Trophoblast cell (in vitro differentiated cells and primary cell): ENCODE data around the gene FBXW11.
"Not testable (repeated sequence)": the region's sequence is repeated elsewhere in the genome, so short reads cannot be mapped to it uniquely, and the experiment has no call there.

Source experiments
- DNase-seq, 2 donors: peaks; one replicate each; pipeline ENCODE4 v3.0.0-alpha.2; 2016
- H2AFZ ChIP-seq: 2 replicates; pipeline ENCODE4 v1.6.1; 2013; ENCODE audit warnings: low read length, moderate library complexity, mild to moderate bottlenecking; ENCODE audit not compliant: insufficient read depth, poor library complexity
- H2AK5ac ChIP-seq: 2 replicates; pipeline ENCODE4 v1.6.1; 2013; ENCODE audit warnings: mild to moderate bottlenecking, low read length
- H2BK120ac ChIP-seq: 2 replicates; pipeline ENCODE4 v1.6.1; 2013; ENCODE audit warnings: low read length, mild to moderate bottlenecking, moderate library complexity; ENCODE audit not compliant: insufficient read depth, poor library complexity
- H2BK12ac ChIP-seq: 2 replicates; pipeline ENCODE4 v1.6.1; 2013; ENCODE audit warnings: mild to moderate bottlenecking, low read length, moderate library complexity
- H2BK5ac ChIP-seq: 2 replicates; pipeline ENCODE4 v1.6.1; 2013; ENCODE audit warnings: low read length, low read depth, moderate library complexity, mild to moderate bottlenecking; ENCODE audit not compliant: poor library complexity
- H3K14ac ChIP-seq: 2 replicates; pipeline ENCODE4 v1.6.1; 2013; ENCODE audit warnings: mild to moderate bottlenecking, low read length
- H3K18ac ChIP-seq: 2 replicates; pipeline ENCODE4 v1.6.1; 2013; ENCODE audit warnings: mild to moderate bottlenecking, low read length
- H3K23ac ChIP-seq: 2 replicates; pipeline ENCODE4 v1.6.1; 2013; ENCODE audit warnings: low read length
- H3K27ac ChIP-seq: 2 replicates; pipeline ENCODE4 v1.5.1; 2013; ENCODE audit warnings: low read depth, mild to moderate bottlenecking, inconsistent platforms, low read length, moderate library complexity
- H3K27me3 ChIP-seq: 2 replicates; pipeline ENCODE4 v1.6.1; 2013; ENCODE audit warnings: inconsistent platforms, mild to moderate bottlenecking, low read length, moderate library complexity; ENCODE audit not compliant: insufficient read depth
- H3K36me3 ChIP-seq, 2 experiments: 1 replicate in 1 of 2; 2 replicates in 1 of 2; pipeline ENCODE4 v1.6.1; 2013; ENCODE audit warnings: low read length in 2 of 2, mild to moderate bottlenecking in 2 of 2, moderate library complexity in 1 of 2; ENCODE audit not compliant: insufficient read depth in 2 of 2, control insufficient read depth in 1 of 2
- H3K4ac ChIP-seq: 2 replicates; pipeline ENCODE4 v1.6.1; 2013; ENCODE audit warnings: low read depth, mild to moderate bottlenecking, low read length, moderate library complexity
- H3K4me1 ChIP-seq, 2 experiments: 1 replicate in 1 of 2; 2 replicates in 1 of 2; pipeline ENCODE4 v1.6.1; 2013; ENCODE audit warnings: low read length in 2 of 2, mild to moderate bottlenecking in 2 of 2, moderate library complexity in 1 of 2; ENCODE audit not compliant: insufficient read depth in 2 of 2, control insufficient read depth in 1 of 2
- H3K4me2 ChIP-seq: 2 replicates; pipeline ENCODE4 v1.6.1; 2013; ENCODE audit warnings: inconsistent platforms, mild to moderate bottlenecking, low read length, moderate library complexity
- H3K4me3 ChIP-seq: 2 replicates; pipeline ENCODE4 v1.5.1; 2013; ENCODE audit warnings: mild to moderate bottlenecking, low read depth, low read length, inconsistent platforms
- H3K79me1 ChIP-seq: one replicate; pipeline ENCODE4 v1.6.1; 2013; ENCODE audit warnings: low read length
- H3K79me2 ChIP-seq: 2 replicates; pipeline ENCODE4 v1.6.1; 2013; ENCODE audit warnings: low read length, mild to moderate bottlenecking; ENCODE audit not compliant: control insufficient read depth, insufficient read depth, poor library complexity
- H3K9ac ChIP-seq: 2 replicates; pipeline ENCODE4 v1.6.1; 2013; ENCODE audit warnings: mild to moderate bottlenecking, low read length
- H3K9me3 ChIP-seq: 2 replicates; pipeline ENCODE4 v1.6.1; 2013; ENCODE audit warnings: low read depth, mild to moderate bottlenecking, control low read depth, inconsistent platforms, low read length; ENCODE audit not compliant: insufficient read depth
- H4K12ac ChIP-seq: 2 replicates; pipeline ENCODE4 v1.6.1; 2013; ENCODE audit warnings: low read depth, mild to moderate bottlenecking, low read length, moderate library complexity
- H4K8ac ChIP-seq: 2 replicates; pipeline ENCODE4 v1.6.1; 2013; ENCODE audit warnings: low read depth, mild to moderate bottlenecking, low read length, moderate library complexity
- H4K91ac ChIP-seq: one replicate; pipeline ENCODE4 v1.6.1; 2013; ENCODE audit warnings: low read depth, mild to moderate bottlenecking, low read length, moderate library complexity
- WGBS: extraction: QIAGEN DNeasy Blood & Tissue Kit; methylation state at CpG from one replicate; pipeline ENCODE4 v1.1.7; 2013; ENCODE audit warnings: missing lambda C conversion rate; ENCODE audit not compliant: insufficient read length, insufficient coverage; ENCODE audit errors: extremely low coverage; 5-methylcytosine and 5-hydroxymethylcytosine counted together

Gene FBXW11

DNA sequence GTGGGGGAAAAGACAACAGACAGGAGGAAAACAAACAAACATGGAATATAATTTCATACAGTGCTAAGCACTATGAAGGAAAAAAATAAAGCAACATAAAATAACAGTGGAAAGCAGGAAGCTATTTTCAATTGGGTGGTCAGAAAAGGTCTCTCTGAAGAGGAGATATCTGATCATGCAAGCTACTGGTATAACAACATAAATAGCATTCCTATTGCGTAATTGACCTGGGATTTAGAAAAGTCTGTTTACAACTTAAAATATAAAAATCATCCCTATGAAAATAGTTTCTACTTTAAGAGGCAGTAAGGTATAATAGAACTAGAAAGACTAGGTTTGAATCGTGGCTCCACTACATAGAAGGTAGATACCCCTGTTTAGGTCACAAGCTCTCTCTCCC lies 61.4 kb downstream of the FBXW11 start:
- Histone ChIP-seq H3K9ac (no peak overlapping the region), H2BK5ac (no peak overlapping the region), H2AK5ac (no peak overlapping the region), H4K8ac (no peak overlapping the region), H2AFZ (no peak overlapping the region), H3K18ac (no peak overlapping the region), H2BK12ac (no peak overlapping the region), H3K4me2 (no peak overlapping the region), H3K9me3 (no peaks in the 10 kb centered on the region), H3K23ac (no peak overlapping the region), H3K27me3 (no peaks in the 10 kb centered on the region), H3K79me2 (no peaks in the 10 kb centered on the region), H2BK120ac (no peak overlapping the region), H3K4me1 (peaks cover 3 to 5% of the 10 kb centered on the region in 2 experiments), H4K12ac (no peak overlapping the region), H3K4ac (no peak overlapping the region), H4K91ac (no peak overlapping the region), H3K14ac (no peak overlapping the region), H3K27ac (no peak overlapping the region), H3K79me1 (no peaks in the 10 kb centered on the region), H3K36me3 (no peaks in the 10 kb centered on the region), H3K4me3 (no peak overlapping the region)
- DNase-seq, result peak in 1 of 2 donors; percentile 76
- no CpG with 5 or more reads among the region's 2 CpGs for WGBS

GRCh38 chr5:171942112-171942516 lies 64.3 kb downstream of the FBXW11 start:
- H3K4me3 ChIP-seq, H2AK5ac ChIP-seq, H2BK12ac ChIP-seq, H3K18ac ChIP-seq, H3K79me1 ChIP-seq, H3K79me2 ChIP-seq, H4K12ac ChIP-seq, H2BK5ac ChIP-seq, H3K36me3 ChIP-seq, H3K4ac ChIP-seq, H4K91ac ChIP-seq, H3K27me3 ChIP-seq, H4K8ac ChIP-seq, H3K9ac ChIP-seq, H2AFZ ChIP-seq, DNase-seq, H3K23ac ChIP-seq, H2BK120ac ChIP-seq, H3K9me3 ChIP-seq, H3K4me2 ChIP-seq, H3K27ac ChIP-seq, H3K4me1 ChIP-seq, H3K14ac ChIP-seq: not testable (repeated sequence)
- WGBS, result no CpG with 5 or more reads among the region's 6 CpGs

DNA sequence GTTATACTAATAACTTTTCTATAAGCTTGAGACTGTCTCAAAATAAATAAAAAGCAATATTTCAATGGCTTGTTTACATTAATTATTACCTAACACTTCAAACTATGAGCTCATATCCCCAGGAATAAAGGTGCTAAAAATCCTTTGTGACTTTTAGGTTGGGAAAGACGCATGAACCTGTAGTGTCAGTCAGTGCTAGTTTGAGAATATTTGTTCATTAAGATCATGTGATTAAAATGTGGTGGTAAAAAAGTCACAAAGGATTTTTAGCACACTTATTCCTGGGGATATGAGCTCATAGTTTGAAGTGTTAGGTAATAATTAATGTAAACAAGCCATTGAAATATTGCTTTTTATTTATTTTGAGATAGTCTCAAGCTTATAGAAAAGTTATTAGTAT lies 64.8 kb downstream of the FBXW11 start:
- not testable (repeated sequence) for H3K36me3 ChIP-seq, H3K79me2 ChIP-seq, H4K12ac ChIP-seq, H3K23ac ChIP-seq, H3K27ac ChIP-seq, H3K27me3 ChIP-seq, H3K4ac ChIP-seq, H3K4me1 ChIP-seq, H4K91ac ChIP-seq, H4K8ac ChIP-seq, H3K18ac ChIP-seq, DNase-seq, H3K4me2 ChIP-seq, H3K4me3 ChIP-seq, H3K79me1 ChIP-seq, H2BK5ac ChIP-seq, H2AFZ ChIP-seq, H3K9me3 ChIP-seq, H2BK120ac ChIP-seq, H2BK12ac ChIP-seq, H3K14ac ChIP-seq, H2AK5ac ChIP-seq, H3K9ac ChIP-seq
- no CpG with 5 or more reads among the region's 1 CpG for WGBS

DNA sequence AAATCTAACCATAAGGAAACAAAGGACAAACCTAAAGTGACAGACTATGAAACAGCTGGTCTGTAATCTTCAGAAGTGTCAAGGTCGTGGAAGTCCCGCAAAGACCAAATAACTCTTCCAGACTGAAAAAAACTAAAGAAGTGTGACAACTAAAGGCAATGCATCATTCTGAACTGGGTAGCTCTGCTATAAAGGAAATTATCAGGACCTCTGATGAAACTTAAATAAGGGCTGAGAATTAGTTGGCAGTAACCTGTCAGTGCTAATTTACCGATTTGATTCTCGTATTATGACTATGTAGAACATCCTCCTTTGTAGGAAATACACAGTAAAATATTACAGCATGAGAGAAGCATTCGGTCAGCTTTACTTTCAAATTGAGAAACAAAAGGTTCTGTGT lies 65.2 kb downstream of the FBXW11 start:
- H3K36me3 ChIP-seq, H2BK5ac ChIP-seq, H3K27me3 ChIP-seq, DNase-seq, H4K8ac ChIP-seq, H2BK120ac ChIP-seq, H3K27ac ChIP-seq, H3K79me1 ChIP-seq, H3K9me3 ChIP-seq, H3K4me1 ChIP-seq, H2AK5ac ChIP-seq, H3K4me3 ChIP-seq, H4K12ac ChIP-seq, H4K91ac ChIP-seq, H3K9ac ChIP-seq, H2AFZ ChIP-seq, H3K14ac ChIP-seq, H3K18ac ChIP-seq, H3K4me2 ChIP-seq, H3K23ac ChIP-seq, H3K79me2 ChIP-seq, H2BK12ac ChIP-seq, H3K4ac ChIP-seq: not testable (repeated sequence)
- WGBS, result no CpG with 5 or more reads among the region's 5 CpGs
